Muscle of arm (tissue), 12 donors: ENCODE data around the gene HDAC4. TPM values are rescaled to one million over a fixed set of nuclear protein-coding genes. Genes with fewer than 3 reads are reported as not detected.
"Not testable (repeated sequence)": the region's sequence is repeated elsewhere in the genome, so short reads cannot be mapped to it uniquely, and the experiment has no call there.

Experiments used
- DNase-seq: peaks from one replicate; pipeline ENCODE4 v3.0.0-alpha.2; 2013
- polyA plus RNA-seq, 12 donors: library from polyadenylated mRNA; unstranded; fragments of 120-200 nt; gene quantifications; one replicate each; pipeline ENCODE4 v1.2.1, GENCODE V29; 2013; ENCODE audit not compliant: insufficient read length in 12 of 12

HDAC4 gene
- polyA plus RNA-seq, 12 donors, result 10.0 to 23.7 (median 13.5) TPM; not detected in 1

- no peak for DNase-seq
Measured at GRCh38 chr2:239283288-239283945, 117.4 kb downstream of the HDAC4 start.

- DNase-seq, result no peak
Measured at GRCh38 chr2:239282448-239283287, 118.2 kb downstream of the HDAC4 start.

- not testable (repeated sequence) for DNase-seq
Measured at GRCh38 chr2:239280296-239281017, 120.4 kb downstream of the HDAC4 start.

GRCh38 chr2:239279508-239280295 is 121.1 kb downstream of the HDAC4 start:
- no peak for DNase-seq

- no peak for DNase-seq
Measured at GRCh38 chr2:239278941-239279365, 121.9 kb downstream of the HDAC4 start.

GRCh38 chr2:239278361-239278760 is 122.5 kb downstream of the HDAC4 start:
- DNase-seq, result no peak

- DNase-seq, result no peak
Measured at GRCh38 chr2:239277401-239278085, 123.3 kb downstream of the HDAC4 start.

- DNase-seq, result no peak
Measured at GRCh38 chr2:239276851-239277250, 124.0 kb downstream of the HDAC4 start.

- no peak for DNase-seq
Measured at GRCh38 chr2:239275847-239276831, 124.7 kb downstream of the HDAC4 start.

GRCh38 chr2:239275044-239275685 is 125.7 kb downstream of the HDAC4 start:
- DNase-seq, result no peak

- DNase-seq, result no peak
Measured at GRCh38 chr2:239274391-239275043, 126.3 kb downstream of the HDAC4 start.

GRCh38 chr2:239273280-239274234 is 127.3 kb downstream of the HDAC4 start:
- DNase-seq, result no peak

- no peak for DNase-seq
Measured at GRCh38 chr2:239272626-239273025, 128.2 kb downstream of the HDAC4 start.

GRCh38 chr2:239271882-239272281 is 128.9 kb downstream of the HDAC4 start:
- DNase-seq, result no peak

- DNase-seq, result no peak
Measured at GRCh38 chr2:239271471-239271870, 129.3 kb downstream of the HDAC4 start.

GRCh38 chr2:239269916-239270315 is 130.9 kb downstream of the HDAC4 start:
- no peak for DNase-seq

- DNase-seq, result no peak
Measured at GRCh38 chr2:239269173-239269885, 131.5 kb downstream of the HDAC4 start.
